Neutrophil (primary cell): Measurements from ENCODE around the gene MUCL3.

ENCODE experiments used
- H3K27ac ChIP-seq: fragments of 200-600 bp; sonication (generic); 2 replicates; pipeline ENCODE4 v1.5.1; 2016; ENCODE audit warnings: mild to moderate bottlenecking, moderate library complexity
- H3K27me3 ChIP-seq: fragments of 200-600 bp; sonication (generic); 2 replicates; pipeline ENCODE4 v1.6.0; 2016; ENCODE audit warnings: mild to moderate bottlenecking
- H3K36me3 ChIP-seq: fragments of 200-600 bp; sonication (generic); 2 replicates; pipeline ENCODE4 v1.5.1; 2017
- H3K4me1 ChIP-seq, 2 experiments: fragments of 200-600 bp in 1 of 2; sonication (generic) in 1 of 2; 1 replicate in 1 of 2; 2 replicates in 1 of 2; pipeline versions ENCODE4 v1.5.1 to v1.6.1; 2013 to 2016; ENCODE audit warnings: low read depth in 1 of 2, low read length in 1 of 2, mild to moderate bottlenecking in 1 of 2, moderate library complexity in 1 of 2; ENCODE audit not compliant: control insufficient read depth in 1 of 2, insufficient read depth in 1 of 2
- H3K4me3 ChIP-seq, 2 experiments: fragments of 200-600 bp in 1 of 2; sonication (generic) in 1 of 2; 1 replicate in 1 of 2; 2 replicates in 1 of 2; pipeline ENCODE4 v1.5.1; 2013 to 2016; ENCODE audit warnings: low read depth in 1 of 2, low read length in 1 of 2, mild to moderate bottlenecking in 1 of 2, moderate library complexity in 1 of 2
- H3K9me3 ChIP-seq: fragments of 200-600 bp; sonication (generic); 2 replicates; pipeline ENCODE4 v1.5.1; 2016
- CTCF ChIP-seq: fragments of 200-600 bp; sonication (generic); IDR thresholded peaks from 2 replicates; pipeline ENCODE4 v1.5.1; 2016; ENCODE audit warnings: antibody characterized with exemption

Gene MUCL3

GRCh38 chr6:30987304-30987703 lies 46.5 kb downstream of the MUCL3 start:
- Histone ChIP-seq H3K27me3 (peaks cover 17% of the 10 kb centered on the region), H3K36me3 (no peaks in the 10 kb centered on the region), H3K4me1 (no peaks in the 10 kb centered on the region), H3K9me3 (no peaks in the 10 kb centered on the region), H3K4me3 (no peak overlapping the region), H3K27ac (no peak overlapping the region)
- TF ChIP-seq CTCF, result no peak

- Histone ChIP-seq H3K27me3 (peaks cover 7% of the 10 kb centered on the region), H3K4me1 (no peaks in the 10 kb centered on the region), H3K27ac (no peak overlapping the region), H3K9me3 (no peaks in the 10 kb centered on the region), H3K4me3 (no peak overlapping the region), H3K36me3 (no peaks in the 10 kb centered on the region)
- TF ChIP-seq CTCF, result no peak
Observed at GRCh38 chr6:30988209-30988825, 47.5 kb downstream of the MUCL3 start.

- Histone ChIP-seq H3K9me3 (no peaks in the 10 kb centered on the region), H3K27me3 (peaks cover 3% of the 10 kb centered on the region), H3K36me3 (no peaks in the 10 kb centered on the region), H3K4me3 (no peak overlapping the region), H3K27ac (no peak overlapping the region), H3K4me1 (no peaks in the 10 kb centered on the region)
- no peak for TF ChIP-seq CTCF
Observed at GRCh38 chr6:30990422-30991086, 49.8 kb downstream of the MUCL3 start.

- H3K4me1 ChIP-seq, result no peaks in the 10 kb centered on the region
- no peak overlapping the region for H3K27ac ChIP-seq
- no peaks in the 10 kb centered on the region for H3K36me3 ChIP-seq
- TF ChIP-seq CTCF, result no peak
- peaks cover 3% of the 10 kb centered on the region for H3K27me3 ChIP-seq
- no peaks in the 10 kb centered on the region for H3K9me3 ChIP-seq
- no peak overlapping the region for H3K4me3 ChIP-seq
Observed at GRCh38 chr6:30991891-30992290, 51.1 kb downstream of the MUCL3 start.

GRCh38 chr6:30997301-30997700 lies 56.5 kb downstream of the MUCL3 start:
- Histone ChIP-seq H3K27ac (no peak overlapping the region), H3K4me3 (no peak overlapping the region), H3K9me3 (no peaks in the 10 kb centered on the region), H3K27me3 (peaks cover 6% of the 10 kb centered on the region), H3K4me1 (no peaks in the 10 kb centered on the region), H3K36me3 (no peaks in the 10 kb centered on the region)
- TF ChIP-seq CTCF, result no peak
